Measurements from ENCODE around the gene EXOC7. TPM values are rescaled to one million over a fixed set of nuclear protein-coding genes. Genes with fewer than 3 reads are reported as not detected.

Gene EXOC7
- total RNA-seq, 4 donors from 2014 or later = 57.7 to 79.1 (median 71.4) TPM

DNA sequence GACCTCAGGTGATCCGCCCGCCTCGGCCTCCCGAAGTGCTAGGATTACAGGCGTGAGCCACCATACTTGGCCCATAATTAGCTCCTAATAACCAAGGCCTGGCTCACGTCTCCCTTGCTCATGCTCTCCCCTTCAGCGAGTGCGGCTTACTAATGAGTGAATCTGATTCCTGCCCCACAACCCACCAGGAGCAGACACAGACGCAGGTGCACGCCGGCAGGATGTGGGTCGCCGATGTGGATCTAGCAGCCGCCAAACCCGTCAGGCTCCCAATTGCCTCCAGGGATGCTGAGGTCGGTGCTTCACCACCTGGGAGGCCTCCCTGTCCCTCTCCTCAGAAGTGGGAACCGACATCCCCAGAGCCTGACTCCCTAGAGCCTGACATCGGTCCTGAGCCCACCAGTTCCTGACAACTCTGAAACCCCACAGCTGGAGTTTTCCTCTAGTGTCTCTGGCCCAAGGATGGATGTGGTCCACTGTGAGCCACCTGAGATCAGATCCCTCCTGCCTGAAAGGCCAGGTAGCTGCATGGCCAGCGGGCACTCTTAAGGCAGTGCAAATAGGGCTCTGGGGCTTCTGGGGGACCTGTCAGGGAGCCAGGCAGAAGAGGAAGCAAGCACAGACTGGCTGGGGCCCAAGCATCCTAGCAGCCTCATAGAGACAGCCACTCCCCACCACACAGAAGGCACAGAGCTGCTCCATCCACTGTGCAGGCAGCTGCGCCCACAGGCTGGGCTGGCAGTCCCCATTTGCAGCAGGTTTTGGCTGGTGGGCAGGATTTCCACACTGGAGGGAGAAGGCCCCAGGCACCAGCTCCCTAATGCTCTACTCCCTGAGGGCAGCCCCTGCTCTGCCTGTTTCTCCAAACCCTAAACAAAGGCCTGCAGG lies 10.8 kb downstream of the EXOC7 start:
- TF ChIP-seq, protein P1, sequence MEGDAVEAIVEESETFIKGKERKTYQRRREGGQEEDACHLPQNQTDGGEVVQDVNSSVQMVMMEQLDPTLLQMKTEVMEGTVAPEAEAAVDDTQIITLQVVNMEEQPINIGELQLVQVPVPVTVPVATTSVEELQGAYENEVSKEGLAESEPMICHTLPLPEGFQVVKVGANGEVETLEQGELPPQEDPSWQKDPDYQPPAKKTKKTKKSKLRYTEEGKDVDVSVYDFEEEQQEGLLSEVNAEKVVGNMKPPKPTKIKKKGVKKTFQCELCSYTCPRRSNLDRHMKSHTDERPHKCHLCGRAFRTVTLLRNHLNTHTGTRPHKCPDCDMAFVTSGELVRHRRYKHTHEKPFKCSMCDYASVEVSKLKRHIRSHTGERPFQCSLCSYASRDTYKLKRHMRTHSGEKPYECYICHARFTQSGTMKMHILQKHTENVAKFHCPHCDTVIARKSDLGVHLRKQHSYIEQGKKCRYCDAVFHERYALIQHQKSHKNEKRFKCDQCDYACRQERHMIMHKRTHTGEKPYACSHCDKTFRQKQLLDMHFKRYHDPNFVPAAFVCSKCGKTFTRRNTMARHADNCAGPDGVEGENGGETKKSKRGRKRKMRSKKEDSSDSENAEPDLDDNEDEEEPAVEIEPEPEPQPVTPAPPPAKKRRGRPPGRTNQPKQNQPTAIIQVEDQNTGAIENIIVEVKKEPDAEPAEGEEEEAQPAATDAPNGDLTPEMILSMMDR (IDR thresholded peaks at IDR 0.05; ENCODE audit: low read depth) = no peak

- TF ChIP-seq, protein P1 (IDR thresholded peaks at IDR 0.05; ENCODE audit: low read depth) = no peak
Observed at GRCh38 chr17:76091526-76092286, 11.9 kb downstream of the EXOC7 start.

DNA sequence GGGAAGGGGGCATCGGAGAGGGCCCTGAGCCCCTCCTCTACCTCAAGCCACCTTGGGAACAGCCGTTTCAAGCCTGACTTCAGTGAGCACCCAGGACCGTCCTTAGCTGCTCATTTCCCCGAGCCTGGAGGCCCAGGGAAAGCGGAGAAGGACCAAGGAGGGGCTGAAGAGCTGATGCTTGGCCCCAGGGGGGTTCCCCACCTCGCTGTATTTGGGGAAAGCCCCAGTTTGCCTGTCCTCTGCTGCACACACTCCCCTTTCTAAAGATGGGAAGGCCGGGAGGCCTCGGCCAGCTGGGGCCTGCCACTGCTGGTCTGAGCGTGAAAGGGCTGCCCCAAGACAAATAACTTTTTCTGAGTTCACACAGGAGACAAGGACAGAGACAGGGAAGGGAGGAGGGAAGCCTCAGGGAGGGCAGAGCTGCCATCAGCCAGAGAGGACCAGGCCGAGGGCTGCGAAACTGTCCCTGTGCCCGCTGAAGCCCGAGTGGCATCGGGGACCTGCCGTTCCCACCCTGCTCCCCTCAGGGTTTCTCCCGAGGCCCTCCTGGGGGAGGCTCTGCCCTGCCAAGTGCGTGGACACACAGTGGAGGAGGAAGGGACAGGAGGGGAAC lies 13.0 kb downstream of the EXOC7 start:
- TF ChIP-seq, protein P1 (IDR thresholded peaks at IDR 0.05; ENCODE audit: low read depth) = no peak

DNA sequence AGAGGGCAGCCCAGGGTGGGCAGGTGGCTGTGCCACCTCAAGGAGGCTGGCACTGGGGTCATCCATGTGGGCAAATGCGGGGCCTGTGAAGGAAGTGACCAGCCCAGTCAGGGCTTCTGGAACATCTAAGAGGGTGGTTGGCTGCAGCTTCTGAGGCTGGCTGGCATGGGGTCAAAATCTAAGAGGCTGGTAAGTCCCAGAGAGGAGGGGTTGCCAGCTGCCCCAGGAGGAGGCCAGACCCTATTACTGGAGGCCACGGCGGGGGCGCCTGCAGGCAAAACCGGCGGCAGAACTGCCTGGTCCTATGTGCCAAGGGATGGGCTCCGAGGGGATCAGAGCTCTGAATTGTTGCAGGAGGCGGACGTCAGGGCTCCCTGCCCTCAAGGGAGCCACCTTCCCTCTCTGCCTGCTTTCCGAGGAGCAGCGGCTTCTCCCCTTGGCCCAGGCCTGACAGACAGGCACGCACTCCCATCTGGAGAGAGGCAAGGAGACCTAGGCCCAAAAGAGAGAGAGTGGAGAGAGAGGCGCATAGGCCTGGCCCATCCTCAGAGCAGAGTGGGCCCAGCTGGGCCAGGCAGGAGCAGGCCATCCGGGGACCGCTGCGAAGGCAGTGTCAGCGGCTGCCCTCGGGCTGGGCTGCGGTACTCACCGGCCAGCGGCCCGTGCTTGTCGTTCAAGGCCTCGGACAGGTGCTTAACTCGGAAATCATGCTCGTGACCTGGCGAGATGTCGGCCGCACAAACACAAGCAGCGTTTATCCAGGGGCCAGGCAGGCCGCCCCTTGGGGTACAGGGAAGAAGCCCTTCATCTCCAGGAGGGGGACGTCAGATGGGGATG lies 13.7 kb downstream of the EXOC7 start:
- TF ChIP-seq, protein P1 (IDR thresholded peaks at IDR 0.05; ENCODE audit: low read depth) = no peak

DNA sequence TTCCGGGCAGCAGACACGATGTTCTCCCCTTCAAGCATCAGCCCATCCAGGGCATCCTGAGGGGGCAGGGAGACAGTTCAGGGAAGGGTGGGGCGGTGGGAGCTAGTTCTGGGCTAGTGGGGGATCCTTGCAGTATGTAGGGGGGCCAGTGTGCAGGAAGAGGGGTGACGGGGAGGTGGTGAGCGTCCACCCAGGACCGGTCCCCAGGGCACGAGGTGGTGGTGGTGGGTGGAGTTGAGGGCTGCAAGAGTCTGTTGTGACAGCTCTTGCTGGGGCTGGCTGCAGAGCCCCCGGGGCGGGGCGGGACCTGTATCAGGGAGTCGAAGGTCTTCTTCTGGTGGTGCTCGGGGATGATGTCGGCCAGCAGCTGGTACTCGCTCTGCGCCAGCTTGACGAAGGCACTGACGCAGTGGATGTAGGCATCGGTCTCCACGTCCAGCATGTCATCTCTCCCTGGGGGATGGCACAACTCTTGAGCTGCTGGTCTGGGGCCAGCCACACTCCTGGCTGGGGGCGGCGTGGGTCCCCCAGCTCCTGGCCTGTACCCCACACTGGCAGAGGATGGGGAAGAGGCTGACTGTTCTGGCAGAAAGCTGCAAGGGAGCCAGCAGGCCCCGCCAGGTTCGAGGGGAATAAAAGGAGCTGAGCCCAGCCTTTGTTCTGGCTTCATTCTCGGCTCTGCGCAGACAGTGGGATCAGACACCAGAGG lies 14.6 kb downstream of the EXOC7 start:
- TF ChIP-seq, protein P1 (IDR thresholded peaks at IDR 0.05; ENCODE audit: low read depth) = no peak

DNA sequence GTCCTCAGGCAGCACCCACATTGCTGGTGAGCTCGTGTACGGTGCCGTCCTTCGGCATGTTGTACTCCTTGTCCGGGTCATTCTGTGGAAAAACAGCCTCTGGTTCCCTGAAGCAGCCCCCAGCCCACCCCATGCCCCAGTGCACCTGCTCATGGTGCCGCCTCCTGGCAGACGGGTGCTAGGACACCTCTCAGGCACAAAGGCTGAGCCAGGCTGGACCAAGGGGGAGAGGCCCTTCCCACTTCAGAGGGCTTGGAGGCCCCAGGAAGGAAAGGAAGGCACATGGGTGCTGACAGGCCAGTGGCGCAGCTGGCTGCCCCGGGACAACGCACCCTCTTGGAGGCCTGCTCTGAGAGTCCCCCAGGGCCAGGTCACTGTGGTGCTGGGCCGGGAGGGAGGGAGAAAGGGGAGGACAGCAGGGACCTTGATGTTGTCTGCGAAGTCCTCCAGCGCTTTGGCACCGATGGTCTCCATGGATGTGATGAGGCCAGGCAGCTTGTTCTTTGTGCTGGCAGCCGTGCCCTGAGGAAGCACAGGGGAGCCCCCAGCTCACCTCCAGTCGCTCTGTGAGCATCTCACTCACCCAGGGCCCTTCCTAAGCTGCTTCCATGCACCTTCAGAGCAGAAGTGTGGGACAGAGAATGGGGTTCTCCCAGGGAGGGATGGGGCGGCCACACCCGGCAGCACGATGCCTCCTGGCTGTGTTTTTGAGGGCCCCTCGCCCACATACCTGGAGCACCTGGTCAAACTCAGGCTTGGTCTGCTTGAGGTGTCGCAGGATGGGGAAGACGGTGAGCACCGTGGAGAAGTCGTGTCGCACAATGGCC lies 15.3 kb downstream of the EXOC7 start:
- TF ChIP-seq, protein P1 (IDR thresholded peaks at IDR 0.05; ENCODE audit: low read depth) = no peak
